T1000 (cell line): ENCODE data around the gene TMCO4.

Source experiments
- DNase-seq: peaks from one replicate; lab custom pipeline; 2025; ENCODE audit warnings: mixed read lengths; lab: John Stamatoyannopoulos, UW

Gene TMCO4

GRCh38 chr1:19715334-19716203 is 84.1 kb downstream of the TMCO4 start:
- DNase-seq, result peak; percentile 84

GRCh38 chr1:19712928-19713327 is 86.8 kb downstream of the TMCO4 start:
- no peak for DNase-seq

GRCh38 chr1:19710825-19711611 is 88.7 kb downstream of the TMCO4 start:
- no peak for DNase-seq

- no peak for DNase-seq
These were observed 90.4 kb downstream of the TMCO4 start for GRCh38 chr1:19709260-19709793.

- DNase-seq, result no peak
These were observed 91.1 kb downstream of the TMCO4 start for GRCh38 chr1:19708567-19709110.

- no peak for DNase-seq
These were observed 93.6 kb downstream of the TMCO4 start for GRCh38 chr1:19706136-19706535.

GRCh38 chr1:19705464-19705863 is 94.3 kb downstream of the TMCO4 start:
- no peak for DNase-seq

- DNase-seq, result peak; percentile 38
These were observed 95.2 kb downstream of the TMCO4 start for GRCh38 chr1:19704247-19705113.

GRCh38 chr1:19703280-19703679 is 96.4 kb downstream of the TMCO4 start:
- DNase-seq, result no peak

GRCh38 chr1:19700079-19700777 is 99.5 kb downstream of the TMCO4 start:
- no peak for DNase-seq

GRCh38 chr1:19698181-19698580 is 101.5 kb downstream of the TMCO4 start:
- no peak for DNase-seq

- DNase-seq, result no peak
These were observed 102.9 kb downstream of the TMCO4 start for GRCh38 chr1:19696820-19697219.

GRCh38 chr1:19695772-19696171 is 103.9 kb downstream of the TMCO4 start:
- DNase-seq, result no peak

GRCh38 chr1:19694298-19694697 is 105.4 kb downstream of the TMCO4 start:
- DNase-seq, result no peak

- no peak for DNase-seq
These were observed 109.4 kb downstream of the TMCO4 start for GRCh38 chr1:19690342-19690741.

GRCh38 chr1:19689856-19690255 is 109.9 kb downstream of the TMCO4 start:
- no peak for DNase-seq

- DNase-seq, result no peak
These were observed 110.5 kb downstream of the TMCO4 start for GRCh38 chr1:19689085-19689757.

GRCh38 chr1:19688041-19688842 is 111.5 kb downstream of the TMCO4 start:
- no peak for DNase-seq

- no peak for DNase-seq
These were observed 112.3 kb downstream of the TMCO4 start for GRCh38 chr1:19687414-19687813.

GRCh38 chr1:19685994-19686393 is 113.7 kb downstream of the TMCO4 start:
- no peak for DNase-seq
